ENCODE measurements around the gene EREG.

EREG gene

DNA sequence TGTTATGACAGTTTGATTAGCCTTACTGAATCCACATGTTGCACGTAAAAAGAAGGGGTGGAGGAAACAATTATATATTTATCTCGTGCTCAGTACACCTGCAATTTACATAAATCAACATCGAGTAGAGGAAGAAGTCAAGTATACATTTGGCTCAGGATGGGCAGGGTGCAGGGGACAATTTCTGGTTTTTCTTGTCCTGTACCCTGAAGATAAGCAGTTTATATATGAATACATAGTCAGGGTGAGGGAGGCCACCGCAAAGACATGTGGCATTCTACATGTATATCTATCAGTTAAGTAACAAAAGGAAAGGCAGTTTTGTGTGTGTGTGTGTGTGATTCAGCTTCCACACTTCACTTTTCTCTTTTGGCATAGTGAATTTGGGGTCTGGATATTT, 11.1 kb upstream of the EREG start:
- no peak for DNase-seq

DNA sequence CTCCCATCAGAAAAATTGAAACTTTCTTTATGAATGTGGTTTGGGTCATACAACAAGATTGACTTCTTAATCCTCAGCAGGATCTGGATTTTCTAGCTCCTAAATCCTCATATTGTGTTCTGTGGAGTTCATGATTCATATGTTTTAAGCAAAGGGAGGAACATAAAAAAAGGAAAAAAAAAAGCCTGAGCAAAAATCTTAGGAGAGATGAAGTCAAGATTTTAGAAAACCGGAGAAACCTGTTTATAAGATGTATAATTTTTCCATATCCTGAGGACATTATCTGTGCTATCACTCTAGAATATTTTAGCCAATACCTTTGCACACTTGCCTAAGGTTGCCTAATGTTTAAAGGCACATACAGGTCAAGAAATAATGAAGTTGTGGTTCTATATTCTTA, 7.0 kb upstream of the EREG start:
- DNase-seq, result no peak

DNA sequence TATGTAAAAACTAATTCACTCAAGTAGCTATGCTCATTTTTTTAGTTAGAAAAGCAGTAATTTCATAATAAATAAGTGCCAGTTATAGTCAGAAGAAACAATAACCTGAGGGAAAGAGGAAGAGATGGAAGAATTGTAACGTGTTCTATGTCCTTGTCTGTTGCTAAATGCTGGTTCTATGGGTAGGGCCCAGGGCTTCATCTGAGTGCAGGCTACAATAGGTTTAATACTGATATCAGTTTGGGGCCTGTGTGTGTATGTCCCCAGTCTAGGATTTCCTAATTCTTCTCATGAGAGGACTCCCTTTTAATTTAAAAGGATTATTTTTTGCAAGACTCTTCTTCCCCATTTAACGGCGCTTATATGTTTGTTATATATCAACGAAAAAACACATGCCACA, 3.3 kb upstream of the EREG start:
- DNase-seq, result no peak

DNA sequence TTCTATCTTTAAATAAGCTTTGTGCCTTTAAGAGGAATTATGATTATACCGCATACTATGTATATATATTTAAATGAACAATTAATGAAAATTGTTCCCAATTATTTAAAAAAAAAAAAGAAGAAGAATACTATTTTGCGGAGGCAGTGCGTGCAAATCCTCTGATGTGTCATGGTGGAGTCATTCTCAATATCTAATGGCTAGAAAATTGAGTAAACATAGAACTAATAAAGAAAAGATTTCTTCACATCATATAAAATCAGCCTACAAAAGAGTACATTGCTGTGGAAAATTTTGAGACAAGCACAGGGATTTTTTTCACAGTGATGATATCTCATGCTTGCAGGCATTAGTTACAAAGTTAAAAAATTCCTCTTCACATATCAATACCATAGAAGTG, 2.6 kb upstream of the EREG start:
- no peak for DNase-seq

DNA sequence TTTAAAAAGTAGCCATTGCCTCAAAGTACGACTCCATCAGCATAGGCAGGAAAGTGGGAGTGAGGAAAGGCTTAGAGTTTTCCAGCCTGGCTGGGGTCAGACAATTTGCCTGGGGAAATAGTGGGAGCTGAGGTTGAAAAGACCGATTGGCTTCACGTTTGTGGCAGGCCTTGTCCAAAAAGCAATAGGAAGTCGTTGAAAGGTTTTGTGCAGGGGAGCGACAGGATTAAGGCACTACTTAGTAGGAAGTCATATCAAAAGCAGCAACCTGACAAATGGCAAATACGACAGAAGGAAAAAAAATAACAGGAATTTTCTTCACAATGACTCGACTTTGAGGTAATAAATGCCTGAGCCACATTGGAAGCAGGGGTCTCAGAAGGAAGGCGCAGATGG, 691 bp upstream of the EREG start:
- no peak for DNase-seq

DNA sequence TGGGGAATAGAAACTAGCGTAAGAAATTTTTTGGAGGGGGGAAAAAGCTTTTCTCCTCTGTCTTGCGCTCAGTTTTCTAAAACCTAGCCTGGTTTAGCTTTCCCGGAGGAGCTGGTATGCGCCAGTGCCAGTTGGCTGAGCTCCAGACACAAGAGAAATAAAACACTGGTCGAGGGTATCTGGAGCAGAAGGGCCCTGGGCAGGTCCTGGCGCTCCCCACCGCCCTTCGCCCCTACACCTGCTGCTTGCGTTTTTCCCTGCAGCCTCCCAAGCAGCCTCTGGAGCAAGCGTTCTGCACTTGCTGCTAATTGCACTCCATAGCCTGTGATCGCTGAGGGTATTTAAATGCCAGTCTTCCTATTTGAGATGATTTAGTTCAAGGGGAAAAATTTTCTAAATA, 816 bp downstream of the EREG start:
- DNase-seq, result no peak

DNA sequence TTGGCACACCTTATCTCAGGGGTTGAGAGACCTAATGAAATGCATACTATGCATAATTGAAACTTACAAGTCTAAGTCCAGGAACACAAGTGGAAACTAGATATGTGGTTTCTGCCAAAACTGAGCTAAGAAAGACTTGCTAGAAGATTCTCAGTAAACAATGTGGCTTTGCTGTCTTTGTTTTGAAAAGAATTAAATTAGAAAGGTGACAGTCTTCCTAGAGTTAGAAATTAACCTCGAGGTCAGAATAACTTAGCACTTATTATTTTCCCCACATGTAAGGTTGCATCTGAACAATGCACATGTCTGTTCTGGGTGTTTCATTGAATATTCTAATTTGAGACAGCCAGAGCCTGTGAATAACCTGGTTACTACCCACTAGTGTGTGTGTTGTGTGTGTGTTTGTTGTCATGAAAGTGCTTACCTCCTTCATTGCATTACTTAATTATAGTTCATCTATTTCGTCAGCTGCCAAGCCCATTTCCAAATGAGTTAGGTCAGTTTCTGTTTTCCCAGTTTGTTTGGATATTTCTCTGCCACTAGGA, 1.5 kb downstream of the EREG start:
- no peak for DNase-seq

DNA sequence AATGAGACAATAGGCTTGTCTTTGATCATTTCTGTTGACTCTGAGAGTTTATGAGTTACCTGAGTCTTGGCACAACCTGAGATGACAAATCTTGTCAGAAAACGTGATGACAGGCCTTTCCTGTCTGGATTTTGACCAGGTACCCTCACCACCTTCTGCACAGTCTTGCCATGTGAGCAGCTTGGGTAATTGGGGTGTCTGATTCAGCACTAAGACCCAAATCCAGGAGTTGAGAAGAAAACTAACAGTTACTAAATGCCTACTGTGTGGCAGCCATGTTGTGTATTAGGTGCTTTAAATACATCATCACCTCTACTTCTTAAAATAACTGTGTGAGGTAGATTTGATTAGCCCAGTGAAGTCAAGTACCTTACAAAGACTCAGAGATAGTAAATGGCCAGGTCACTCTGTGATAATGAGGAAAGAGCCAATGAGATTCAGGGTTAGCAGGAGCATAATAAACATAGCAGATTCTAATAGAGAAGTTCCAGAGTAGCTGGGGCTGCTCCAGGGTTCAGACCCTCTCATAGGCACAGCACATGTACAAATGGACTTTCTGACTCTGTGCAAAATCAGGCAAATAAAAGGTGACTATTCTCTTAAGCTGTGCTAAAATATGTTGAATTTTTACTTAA, 2.8 kb downstream of the EREG start:
- no peak for DNase-seq

DNA sequence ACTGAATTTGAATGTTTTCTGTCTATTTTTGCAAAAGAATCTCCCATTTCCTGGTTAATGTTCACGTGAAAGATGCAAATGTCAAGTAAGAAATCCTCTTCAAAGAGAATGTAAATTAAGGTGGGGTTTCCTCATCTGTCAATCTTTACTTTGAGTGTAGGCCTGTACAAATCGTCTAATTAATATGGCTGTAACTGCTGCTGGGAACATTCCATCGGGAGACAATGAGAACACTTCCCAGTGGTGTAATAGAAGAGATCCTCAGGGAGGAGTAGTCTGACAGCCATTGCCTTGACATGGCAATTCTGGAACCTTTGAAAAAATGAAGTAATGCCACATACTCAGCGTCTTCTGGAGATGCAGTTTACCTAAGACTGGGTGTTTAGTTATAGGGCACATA, 3.7 kb downstream of the EREG start:
- no peak for DNase-seq

DNA sequence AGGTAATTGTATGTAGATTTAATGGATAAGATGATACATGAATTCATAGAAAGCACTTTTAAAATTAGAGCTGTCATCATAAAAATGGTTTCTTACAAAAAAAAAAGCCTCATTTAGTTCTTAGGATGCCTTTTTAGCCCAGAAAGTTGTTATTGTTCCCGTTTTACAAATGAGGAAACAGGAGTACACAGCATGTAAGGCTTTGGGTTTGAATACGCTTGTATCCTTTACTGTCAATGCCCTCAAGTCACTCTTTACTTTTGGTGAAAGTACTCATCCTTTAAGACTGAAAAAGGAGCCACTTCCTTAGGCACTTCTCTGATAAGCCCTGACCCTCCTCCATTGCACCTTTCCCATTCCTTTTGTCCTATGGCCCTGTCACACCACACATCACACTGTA, 4.9 kb downstream of the EREG start:
- no peak for DNase-seq

DNA sequence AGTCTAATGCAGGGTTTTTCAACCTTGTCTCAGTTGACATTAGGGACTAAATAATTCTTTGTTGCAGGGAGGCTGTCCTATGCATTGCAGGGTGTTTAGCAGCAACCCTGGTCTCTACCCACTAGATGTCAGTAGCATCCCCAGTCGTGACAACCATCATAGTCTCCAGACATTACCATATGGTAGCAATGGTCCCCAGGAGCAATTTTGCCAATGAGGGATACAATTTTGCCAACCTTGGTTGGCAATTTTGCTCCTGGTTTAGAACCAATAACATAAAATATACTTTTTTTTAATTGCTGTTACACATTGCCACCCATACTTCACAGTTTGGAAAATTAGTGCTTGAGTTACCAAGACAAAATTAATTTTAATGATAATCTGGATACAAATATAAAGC, 6.0 kb downstream of the EREG start:
- DNase-seq, result peak; percentile 28

DNA sequence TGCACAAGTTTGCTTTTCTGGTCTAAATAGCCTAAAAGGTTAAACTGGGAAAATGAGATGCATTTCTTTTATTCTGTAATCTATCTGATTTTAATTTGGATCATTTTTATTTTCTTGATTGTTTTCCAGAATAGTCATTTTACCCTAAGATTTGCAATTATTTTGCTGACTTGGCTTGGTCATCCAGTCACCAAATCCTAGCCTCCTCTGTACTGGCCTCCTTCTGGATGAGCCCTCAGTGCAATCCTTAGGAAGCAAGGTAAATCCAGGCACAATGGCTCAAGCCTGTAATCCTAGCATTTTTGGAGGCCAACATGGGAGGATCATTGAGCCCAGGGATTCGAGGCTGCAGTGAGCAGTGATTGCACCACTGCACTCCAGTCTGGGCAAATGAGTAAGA, 9.2 kb downstream of the EREG start:
- no peak for DNase-seq

DNA sequence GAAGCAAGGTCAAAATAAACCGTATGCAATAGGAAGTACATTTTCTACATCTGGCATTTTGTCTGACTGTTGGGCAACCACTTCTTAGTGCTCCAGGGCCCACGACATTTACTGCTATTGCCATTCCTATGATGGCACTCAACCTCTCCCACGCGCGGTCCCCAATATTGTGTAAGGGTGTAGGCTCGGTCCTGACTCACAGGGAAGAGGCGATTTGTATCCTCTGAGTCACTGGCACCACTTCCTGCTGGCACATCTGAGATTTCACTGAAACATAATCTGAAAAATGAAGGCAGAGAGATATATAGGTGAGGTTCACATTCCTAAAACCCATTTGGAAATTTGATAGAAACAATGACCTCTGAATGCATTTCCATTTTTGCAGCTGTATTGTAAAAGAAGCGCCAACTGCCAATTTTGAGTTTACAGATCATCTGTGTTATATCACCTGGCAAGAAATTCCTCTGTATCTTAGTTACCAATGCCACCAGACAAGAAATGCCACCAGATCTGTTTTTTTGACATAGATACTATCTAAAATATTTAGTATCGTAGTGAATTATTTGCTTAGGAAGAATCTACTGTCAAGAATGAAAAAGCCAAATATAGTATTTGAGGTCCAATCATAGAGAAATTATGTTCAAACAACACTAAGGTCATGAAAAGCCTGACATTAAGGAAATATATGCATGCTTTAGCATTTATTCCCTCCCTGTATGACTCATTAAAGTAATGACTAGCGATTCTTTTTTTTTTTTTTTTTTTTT, 9.8 kb downstream of the EREG start:
- peak; percentile 28 for DNase-seq

DNA sequence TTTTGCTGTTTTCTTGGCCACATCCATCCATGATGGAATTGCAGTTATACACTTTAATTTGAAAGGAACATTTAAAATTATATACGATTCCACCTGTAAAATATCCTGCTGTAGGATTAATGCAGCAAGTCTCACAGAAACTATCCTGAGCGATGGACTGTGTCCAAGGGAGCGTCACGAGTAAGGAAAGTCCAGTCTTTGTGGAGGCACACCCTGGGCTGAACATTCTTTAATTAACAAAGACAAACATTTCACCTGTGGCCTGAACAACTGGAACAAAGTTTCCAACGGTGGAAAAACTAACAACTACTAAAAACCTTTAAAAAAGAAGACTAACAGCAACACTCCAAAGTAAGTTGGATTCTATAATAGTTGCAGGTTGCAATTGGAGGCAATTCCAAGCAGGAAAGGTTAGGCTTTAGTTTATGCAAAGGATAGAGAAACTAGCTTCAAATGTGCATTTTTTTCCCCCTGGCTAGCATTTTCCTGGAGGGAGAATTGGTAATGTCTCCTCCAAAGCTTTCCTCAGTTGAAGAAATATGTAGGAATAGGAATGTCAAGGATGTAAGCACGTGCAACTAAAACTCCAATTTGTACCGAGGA, 11.0 kb downstream of the EREG start:
- DNase-seq, result no peak

DNA sequence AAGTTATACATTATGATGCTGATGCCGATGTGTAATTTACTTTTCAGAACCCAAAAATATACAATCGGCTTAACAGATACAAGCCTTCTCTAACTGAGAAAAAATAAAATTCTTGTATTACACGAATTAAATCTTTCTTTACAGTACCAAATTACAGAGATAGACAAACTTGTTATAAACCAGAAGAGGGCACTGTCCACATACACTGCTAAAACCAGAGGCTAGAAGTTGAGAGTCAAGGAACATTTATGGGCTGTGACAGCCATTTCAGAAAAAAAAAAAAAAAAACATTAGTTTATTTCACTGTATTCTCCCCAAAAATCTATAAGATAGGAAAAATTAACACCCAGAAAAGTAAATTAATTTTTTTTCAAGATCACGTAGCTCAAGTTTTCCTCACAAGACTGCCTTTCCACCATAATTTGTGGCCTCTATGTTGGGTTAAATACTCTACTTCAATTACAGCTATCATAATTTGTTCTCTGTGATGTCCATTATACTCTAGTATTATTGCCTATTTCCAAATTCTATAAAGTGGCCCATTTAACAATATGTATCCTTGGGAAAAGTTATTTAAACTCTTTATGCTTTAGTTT, 12.0 kb downstream of the EREG start:
- DNase-seq, result peak; percentile 54

DNA sequence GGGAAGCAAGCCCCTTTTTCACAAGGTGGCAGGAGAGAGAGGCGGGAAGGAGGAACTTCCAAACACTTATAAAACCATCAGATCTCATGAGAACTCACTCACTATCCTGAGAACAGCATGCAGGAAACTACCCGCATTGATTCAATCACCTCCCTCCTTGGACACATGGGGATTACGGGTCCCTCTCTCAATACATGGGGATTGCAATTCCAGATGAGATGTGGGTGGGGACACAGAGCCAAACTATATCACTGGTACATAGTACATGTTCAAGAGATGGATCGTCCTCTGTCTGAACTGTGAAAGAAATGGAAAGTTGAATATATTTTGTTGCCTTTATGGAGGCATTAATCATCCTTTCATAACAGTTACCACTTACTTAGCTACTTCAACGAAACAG, 12.8 kb downstream of the EREG start:
- DNase-seq, result no peak

DNA sequence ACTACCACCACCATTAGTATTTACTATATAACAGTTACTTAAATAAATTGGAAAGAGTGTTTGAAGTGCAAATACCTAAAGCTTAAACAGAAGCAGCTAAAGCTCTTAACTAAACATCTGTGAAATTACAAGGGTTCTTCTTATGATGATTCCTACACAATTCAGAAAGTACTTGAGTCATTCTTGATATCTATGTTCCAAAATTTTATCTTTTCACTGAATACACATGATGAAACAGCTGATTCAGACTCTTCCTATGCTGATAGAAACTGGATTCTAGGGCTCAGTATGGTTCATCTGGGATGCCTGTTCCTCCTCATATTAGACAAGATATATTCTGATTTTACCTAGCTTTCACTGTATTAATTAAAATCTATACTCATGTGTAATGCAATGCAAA, 13.6 kb downstream of the EREG start:
- DNase-seq, result no peak

DNA sequence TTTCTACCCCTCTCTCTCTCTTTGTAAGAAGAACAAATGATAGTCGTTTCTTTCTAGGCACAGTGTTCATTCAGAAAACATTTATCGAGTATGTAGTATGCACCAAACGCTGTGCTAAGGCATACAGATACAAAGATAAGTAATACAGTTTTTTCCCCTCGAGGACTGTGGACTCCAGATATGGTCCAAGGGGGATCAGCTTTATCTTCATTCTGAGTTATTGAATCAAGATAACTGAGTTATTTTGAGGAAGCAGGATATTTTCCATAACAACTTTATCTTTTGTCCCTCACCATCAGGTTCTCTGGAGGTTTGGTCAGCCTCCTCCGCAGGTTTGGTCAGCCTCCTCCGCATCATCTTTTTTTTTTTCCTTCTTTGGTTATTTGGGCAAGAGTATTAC, 15.0 kb downstream of the EREG start:
- DNase-seq, result no peak

DNA sequence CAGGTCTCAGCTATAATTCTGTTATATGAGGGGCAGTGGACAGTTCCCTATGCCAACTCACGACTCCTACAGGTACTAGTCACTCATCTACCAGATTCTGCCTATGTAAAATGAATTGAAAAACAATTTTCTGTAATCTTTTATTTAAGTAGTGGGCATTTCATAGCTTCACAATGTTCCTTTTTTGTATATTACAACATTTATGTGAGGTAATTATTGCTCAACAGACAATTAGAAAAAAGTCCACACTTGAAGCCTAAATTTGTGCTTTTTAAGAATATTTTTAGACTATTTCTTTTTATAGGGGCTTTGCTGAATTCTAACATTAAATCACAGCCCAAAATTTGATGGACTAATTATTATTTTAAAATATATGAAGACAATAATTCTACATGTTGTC, 20.4 kb downstream of the EREG start:
- DNase-seq, result no peak

DNA sequence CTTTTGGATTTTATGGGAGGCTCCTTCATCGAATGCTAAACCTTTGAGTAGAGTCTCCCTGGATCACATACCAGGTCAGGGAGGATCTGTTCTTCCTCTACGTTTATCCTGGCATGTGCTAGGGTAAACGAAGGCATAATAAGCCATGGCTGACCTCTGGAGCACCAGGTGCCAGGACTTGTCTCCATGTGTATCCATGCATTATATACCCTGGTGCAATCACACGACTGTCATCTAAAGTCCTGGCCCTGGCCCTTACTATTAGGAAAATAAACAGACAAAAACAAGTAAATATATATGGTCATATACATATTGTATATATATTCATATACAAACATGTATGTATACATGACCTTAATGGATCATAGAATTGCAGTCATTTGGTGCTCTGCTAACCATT, 21.2 kb downstream of the EREG start:
- no peak for DNase-seq

DNA sequence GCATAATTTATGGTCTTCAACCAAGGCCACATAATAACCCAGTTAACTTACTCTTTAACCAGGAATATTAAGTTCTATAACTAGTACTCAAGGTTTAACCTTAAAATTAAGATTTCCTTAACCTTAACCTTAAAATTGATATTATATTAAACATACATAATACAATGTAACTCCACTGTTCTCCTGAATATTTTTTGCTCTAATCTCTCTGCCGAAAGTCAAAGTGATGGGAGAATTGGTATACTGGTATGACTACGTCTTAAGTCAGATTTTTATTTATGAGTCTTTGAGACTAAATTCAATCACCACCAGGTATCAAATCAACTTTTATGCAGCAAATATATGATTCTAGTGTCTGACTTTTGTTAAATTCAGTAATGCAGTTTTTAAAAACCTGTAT, 22.8 kb downstream of the EREG start:
- DNase-seq, result no peak

DNA sequence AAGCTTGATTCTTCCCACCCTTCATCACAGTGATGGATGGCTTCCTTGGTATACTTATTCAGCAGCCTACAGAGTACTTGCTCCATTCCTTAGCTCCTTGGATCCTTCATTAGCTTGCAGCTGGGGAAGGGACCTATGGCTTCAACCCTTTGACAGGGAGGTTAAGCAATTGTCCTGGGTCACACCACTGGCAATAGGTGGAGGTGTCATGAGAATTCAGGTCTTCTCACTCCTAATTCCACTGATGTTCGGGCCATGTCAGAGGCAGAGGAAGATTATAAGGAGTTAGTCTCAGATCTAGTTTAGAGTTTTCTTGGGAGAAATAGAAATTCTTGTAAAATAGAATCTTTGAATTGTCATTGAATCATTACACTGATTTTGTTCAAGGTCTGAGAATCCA, 24.5 kb downstream of the EREG start:
- no peak for DNase-seq

DNA sequence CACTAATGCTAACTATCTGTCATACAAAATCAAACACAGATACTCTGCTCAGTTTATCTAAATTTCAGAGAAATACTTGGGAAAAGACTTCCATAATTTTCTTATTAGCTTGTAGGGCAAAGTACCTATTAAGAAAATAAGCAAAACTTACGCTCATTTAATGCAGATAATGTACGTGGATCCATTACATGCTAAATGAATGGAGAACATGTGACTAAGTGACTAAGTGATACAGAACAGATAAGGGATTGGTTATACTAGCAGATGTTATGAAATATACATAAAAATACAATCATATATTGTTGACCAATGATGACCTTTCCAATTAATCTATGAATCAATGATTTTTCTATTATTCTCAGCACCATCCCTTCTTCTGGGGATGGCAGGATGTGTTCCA, 25.7 kb downstream of the EREG start:
- DNase-seq, result no peak

DNA sequence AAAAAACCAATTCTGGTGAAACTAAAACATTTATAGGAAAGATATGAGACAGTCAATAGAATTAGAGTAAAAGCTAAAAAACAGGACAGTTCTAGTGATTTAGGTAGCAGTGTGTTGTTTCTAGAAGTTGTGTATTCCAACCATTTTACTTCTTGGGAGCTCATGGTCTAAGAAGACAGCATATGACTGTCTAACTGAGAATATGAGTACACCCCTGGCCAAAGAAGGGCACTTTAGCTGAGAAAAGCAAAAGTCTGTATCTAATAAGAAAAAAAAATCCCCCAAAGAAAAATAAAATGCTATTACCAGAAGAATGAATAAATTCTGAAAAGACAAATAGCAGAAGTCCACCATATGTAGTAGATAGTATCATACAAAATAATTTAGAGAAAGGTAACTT, 26.4 kb downstream of the EREG start:
- no peak for DNase-seq
